ES-I3 (cell line): Measurements from ENCODE around the gene SOBP.
A peak's percentile ranks its signal among the peaks of the same experiment; 100 is the strongest.

Experiments used
- H3K36me3 ChIP-seq: 2 replicates; pipeline ENCODE4 v1.6.1; 2013; ENCODE audit warnings: mild to moderate bottlenecking, low read length, control low read depth, moderate library complexity; ENCODE audit not compliant: insufficient read depth
- H3K4me1 ChIP-seq: 2 replicates; pipeline ENCODE4 v1.6.1; 2013; ENCODE audit warnings: mild to moderate bottlenecking, control low read depth, low read length; ENCODE audit not compliant: insufficient read depth
- H3K9ac ChIP-seq: 2 replicates; pipeline ENCODE4 v1.6.1; 2013; ENCODE audit warnings: low read depth, mild to moderate bottlenecking, low read length, moderate library complexity
- H3K9me3 ChIP-seq: 2 replicates; pipeline ENCODE4 v1.6.1; 2013; ENCODE audit warnings: mild to moderate bottlenecking, low read length, moderate library complexity; ENCODE audit not compliant: control insufficient read depth, insufficient read depth

The SOBP gene

GRCh38 chr6:107654764-107655163, 164.8 kb downstream of the SOBP start:
- Histone ChIP-seq H3K9ac (no peak overlapping the region), H3K4me1 (peaks cover 31% of the 10 kb centered on the region), H3K9me3 (no peaks in the 10 kb centered on the region), H3K36me3 (no peaks in the 10 kb centered on the region)

DNA sequence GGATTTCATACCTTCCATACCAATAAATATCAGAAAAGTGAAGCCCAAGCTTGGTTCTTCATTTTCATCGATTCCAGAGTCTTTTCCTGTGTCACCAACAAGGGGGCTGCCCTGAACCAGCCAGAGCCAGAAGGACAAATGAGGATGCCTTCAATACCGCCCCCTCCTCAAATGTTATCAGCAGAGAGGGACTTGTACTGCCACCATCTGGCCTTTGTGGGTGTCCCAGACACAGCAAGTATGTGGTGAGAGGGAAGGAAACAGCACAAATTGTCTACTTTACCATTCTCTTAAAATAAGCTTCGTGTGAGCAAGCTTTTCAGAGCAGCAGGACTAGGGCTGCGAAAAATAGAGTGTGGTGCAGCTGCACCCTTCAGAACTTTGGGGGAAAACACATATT, 165.3 kb downstream of the SOBP start:
- Histone ChIP-seq H3K9me3 (no peaks in the 10 kb centered on the region), H3K9ac (no peak overlapping the region), H3K36me3 (no peaks in the 10 kb centered on the region), H3K4me1 (peaks cover 31% of the 10 kb centered on the region)

DNA sequence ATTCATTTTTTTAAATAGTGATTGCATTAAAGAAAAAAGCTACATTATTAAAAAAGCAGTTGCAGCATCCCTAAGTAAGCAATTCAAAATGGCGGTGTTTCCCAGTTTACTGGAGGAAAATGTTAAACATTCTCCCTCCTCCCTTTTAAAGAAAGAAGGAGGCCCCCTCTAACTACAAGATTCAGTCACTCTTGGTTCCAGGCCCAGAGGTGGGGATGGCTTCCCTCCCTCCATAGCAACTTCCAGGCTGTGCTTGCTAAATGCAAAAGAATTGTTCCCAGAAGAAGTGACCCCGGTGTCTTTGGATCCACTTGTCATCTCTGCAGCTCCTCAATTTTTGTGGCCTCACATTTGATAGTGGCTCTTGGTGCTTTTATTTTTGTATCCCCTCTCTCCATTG, 165.9 kb downstream of the SOBP start:
- Histone ChIP-seq H3K4me1 (peaks cover 31% of the 10 kb centered on the region), H3K9ac (no peak overlapping the region), H3K9me3 (no peaks in the 10 kb centered on the region), H3K36me3 (no peaks in the 10 kb centered on the region)

DNA sequence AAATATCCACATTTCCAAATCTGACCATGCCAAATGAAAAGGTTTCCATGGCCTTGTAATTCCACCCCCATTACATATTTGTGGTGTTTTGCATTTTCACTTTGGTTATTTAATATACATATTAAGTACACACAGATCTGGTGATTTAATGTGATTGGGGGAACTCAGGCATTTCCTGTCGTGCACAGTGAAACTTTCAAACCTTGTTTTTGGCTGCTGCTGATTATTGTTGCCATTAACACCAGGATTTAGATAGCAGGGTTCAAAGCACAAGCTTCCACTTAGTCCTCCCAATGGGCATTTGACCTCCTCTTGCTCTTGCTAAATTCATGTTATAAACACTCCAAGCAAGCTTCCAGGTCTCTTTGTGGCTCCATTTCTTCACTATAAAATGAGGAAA, 166.5 kb downstream of the SOBP start:
- Histone ChIP-seq H3K36me3 (no peaks in the 10 kb centered on the region), H3K9me3 (no peaks in the 10 kb centered on the region), H3K9ac (no peak overlapping the region), H3K4me1 (peaks cover 31% of the 10 kb centered on the region)

DNA sequence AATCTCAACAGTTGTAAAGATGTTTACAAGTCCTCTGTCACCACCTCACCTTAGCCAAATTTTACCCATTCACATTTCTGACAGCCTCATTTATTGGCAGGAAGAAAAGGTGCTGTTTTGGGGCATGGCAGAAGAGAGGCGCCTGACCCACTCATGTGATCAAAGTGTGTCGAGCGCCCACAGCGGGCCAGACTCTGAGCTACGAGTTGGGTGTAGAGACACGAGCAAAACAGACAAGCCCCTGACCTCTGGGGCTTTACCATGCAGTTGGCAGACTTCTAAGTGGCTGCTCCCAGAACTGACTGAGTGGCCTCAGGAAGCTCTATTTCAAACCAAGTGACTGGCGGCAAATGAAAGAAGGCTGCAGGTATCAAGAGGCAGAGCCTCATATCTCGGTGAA, 167.0 kb downstream of the SOBP start:
- Histone ChIP-seq H3K36me3 (no peaks in the 10 kb centered on the region), H3K9me3 (no peaks in the 10 kb centered on the region), H3K9ac (no peak overlapping the region), H3K4me1 (peaks cover 31% of the 10 kb centered on the region)

- H3K9ac ChIP-seq = no peak overlapping the region
These were observed 167.4 kb downstream of the SOBP start for GRCh38 chr6:107657373-107657754.

DNA sequence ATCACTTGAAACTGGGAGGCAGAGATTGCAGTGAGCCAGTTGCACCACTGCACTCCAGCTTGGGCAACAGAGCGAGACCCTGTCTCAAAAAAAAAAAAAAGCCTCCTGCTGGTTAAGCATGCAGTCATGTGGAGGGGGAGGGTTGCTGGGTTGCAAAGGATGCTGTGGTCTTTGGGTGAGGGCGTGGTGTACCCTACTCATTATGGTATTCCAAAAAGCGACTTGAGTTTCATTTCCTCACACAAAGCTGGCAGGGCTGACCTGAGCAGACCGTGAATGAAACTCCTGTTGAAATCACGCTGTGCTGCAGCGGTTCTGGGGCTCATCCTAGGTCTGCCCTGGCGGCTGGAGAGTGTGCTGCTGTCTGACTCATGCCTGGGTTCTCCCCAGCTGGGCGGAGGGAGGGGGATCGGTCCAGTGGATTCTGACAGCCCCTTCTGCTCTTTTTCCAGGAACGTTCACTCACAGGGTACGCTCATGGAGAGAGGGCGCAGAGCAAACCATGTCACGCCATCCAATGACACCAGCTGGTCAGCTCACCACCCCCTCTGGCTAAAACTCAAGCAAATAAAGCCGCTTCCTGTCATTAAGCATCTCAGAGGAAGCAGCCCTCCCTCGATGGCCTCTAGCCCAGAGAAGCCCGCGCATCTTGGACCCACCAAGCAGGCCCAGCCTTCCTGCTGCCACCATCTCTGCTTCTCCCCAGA, 168.0 kb downstream of the SOBP start:
- H3K9me3 ChIP-seq = no peaks in the 10 kb centered on the region
- H3K4me1 ChIP-seq = peaks cover 33% of the 10 kb centered on the region
- H3K36me3 ChIP-seq = no peaks in the 10 kb centered on the region
- H3K9ac ChIP-seq = peak overlapping the region; percentile 24; the same call in 1 of the 2 replicates

More at GRCh38 chr6:107657373-107657754, 167.4 kb downstream of the SOBP start:
- peaks cover 33% of the 10 kb centered on the region for H3K4me1 ChIP-seq
- H3K36me3 ChIP-seq = no peaks in the 10 kb centered on the region
- H3K9me3 ChIP-seq = no peaks in the 10 kb centered on the region

DNA sequence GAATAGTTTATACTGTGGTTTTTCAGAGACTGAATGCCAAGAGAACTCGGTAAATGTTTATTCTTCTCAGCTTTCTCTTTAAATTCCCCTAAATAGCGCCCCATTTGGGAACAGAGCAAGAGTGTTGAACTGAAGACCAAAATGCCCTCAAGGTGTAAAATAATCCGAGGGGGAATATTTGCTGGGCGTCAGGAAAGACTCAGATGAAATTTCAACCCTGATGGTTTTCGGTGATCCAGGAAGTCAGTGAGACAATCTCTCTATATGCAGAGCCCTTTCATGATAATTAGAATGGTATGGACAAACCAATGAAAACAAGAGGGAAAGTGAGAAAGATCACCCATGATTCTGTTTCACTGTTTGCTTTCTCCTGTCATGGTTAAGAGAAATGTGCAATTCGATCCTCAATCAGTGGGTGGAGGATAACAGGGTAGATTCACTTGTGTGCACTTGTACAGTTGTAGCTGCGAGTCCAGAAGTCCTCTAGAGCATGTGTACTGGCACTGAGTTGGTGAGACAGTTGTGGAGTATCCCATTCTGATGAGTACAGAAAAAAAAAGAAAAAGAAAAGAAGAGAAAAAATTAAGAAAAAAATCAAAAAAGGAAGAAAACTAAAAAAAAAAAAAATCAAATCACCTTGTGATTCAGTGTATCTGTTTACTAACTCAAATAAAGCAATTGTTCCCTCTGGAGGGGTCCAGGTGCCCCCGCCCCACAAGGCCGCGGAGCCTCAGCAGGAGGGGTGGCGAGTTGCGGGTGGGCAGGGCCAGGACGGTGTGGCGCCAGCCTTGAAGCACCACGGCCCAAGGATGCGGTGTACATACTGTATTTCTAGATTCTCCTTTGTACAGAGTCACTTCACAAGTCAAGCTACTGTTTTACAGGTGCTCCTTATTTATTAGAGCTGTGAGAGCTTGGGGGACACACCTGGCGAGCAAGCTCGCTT, 169.3 kb downstream of the SOBP start:
- Histone ChIP-seq H3K9ac (no peak overlapping the region), H3K36me3 (no peaks in the 10 kb centered on the region), H3K9me3 (no peaks in the 10 kb centered on the region), H3K4me1 (peaks cover 33% of the 10 kb centered on the region)

DNA sequence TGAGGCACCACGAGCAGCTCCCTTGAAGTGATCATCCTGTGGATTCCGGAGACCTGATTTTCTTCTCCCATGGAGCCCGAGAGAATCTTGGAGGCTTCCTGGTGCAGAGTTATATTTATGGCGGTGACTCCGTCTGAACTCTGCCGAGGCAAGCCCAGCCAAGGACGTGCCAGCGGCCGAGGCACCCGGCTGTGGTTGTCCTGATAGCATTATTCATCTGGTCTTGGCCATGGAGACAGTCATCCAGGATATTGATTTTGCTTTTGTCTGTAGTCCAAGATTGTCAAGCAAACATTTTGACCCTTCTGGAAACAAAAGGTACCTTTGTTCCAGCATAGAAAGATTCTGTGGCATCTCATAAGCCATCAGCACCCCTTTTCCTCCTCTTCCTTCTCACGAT, 170.9 kb downstream of the SOBP start:
- Histone ChIP-seq H3K9ac (no peak overlapping the region), H3K36me3 (no peaks in the 10 kb centered on the region), H3K4me1 (peaks cover 24% of the 10 kb centered on the region), H3K9me3 (no peaks in the 10 kb centered on the region)

GRCh38 chr6:107661291-107661690, 171.4 kb downstream of the SOBP start:
- no peaks in the 10 kb centered on the region for H3K9me3 ChIP-seq
- no peaks in the 10 kb centered on the region for H3K36me3 ChIP-seq
- H3K9ac ChIP-seq = no peak overlapping the region
- peaks cover 29% of the 10 kb centered on the region for H3K4me1 ChIP-seq

- H3K9me3 ChIP-seq = no peaks in the 10 kb centered on the region
- no peaks in the 10 kb centered on the region for H3K36me3 ChIP-seq
- H3K4me1 ChIP-seq = peaks cover 34% of the 10 kb centered on the region
- no peak overlapping the region for H3K9ac ChIP-seq
These were observed 172.4 kb downstream of the SOBP start for GRCh38 chr6:107662333-107662732.

DNA sequence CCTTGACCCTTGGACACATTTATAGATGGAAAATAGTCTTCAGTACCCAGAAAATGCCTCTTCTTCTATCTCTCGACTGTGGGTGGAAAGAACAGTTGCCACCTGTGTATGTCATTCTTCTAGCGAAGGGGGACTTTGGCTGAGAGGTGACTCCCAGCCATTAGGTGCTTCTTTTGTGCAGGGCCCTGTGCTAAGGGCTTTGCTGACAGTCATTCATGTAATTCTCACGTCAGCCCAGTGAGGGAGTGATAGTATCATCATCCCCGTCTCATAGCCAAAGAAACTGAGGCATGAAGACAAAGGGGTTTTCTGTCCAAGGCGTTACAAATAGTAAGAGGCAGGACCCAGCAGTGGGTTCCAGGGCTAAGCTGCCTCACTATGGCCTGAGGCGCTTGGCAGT, 173.4 kb downstream of the SOBP start:
- H3K9ac ChIP-seq = no peak overlapping the region

DNA sequence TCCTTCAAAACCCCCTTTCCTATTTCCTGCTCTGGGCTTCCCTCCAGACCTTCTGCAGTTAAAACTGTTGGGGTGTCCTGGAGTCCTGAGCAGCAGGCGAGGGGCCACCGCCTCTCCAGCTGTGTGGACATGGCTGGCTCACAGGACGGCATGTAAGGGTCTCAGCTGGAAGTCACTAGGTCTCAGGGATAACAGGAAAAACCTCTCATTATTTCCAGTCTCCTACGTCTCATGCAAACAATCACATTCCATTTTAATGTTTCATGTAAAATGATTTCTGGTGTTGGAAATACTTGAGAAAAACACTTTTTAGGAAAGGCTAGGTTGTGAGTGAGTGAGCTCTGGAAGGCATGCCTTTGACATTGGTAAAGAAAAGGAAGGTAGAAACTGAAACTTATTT, 175.5 kb downstream of the SOBP start:
- Histone ChIP-seq H3K9ac (no peak overlapping the region), H3K9me3 (no peaks in the 10 kb centered on the region), H3K36me3 (no peaks in the 10 kb centered on the region), H3K4me1 (peaks cover 23% of the 10 kb centered on the region)

More for the DNA sequence above, 173.4 kb downstream of the SOBP start:
- H3K36me3 ChIP-seq = no peaks in the 10 kb centered on the region
- H3K9me3 ChIP-seq = no peaks in the 10 kb centered on the region
- H3K4me1 ChIP-seq = peaks cover 33% of the 10 kb centered on the region

- Histone ChIP-seq H3K4me1 (peaks cover 33% of the 10 kb centered on the region), H3K9me3 (no peaks in the 10 kb centered on the region), H3K36me3 (no peaks in the 10 kb centered on the region), H3K9ac (no peak overlapping the region)
These were observed 176.4 kb downstream of the SOBP start for GRCh38 chr6:107666084-107666980.
